GM20000 (cell line): ENCODE results near the gene ZNF648.
"Not testable (repeated sequence)": the region's sequence is repeated elsewhere in the genome, so short reads cannot be mapped to it uniquely, and the experiment has no call there.

Source experiments
- DNase-seq: peaks from one replicate; pipeline ENCODE4 v3.0.0; 2012; ENCODE audit warnings: low spot score
- CTCF ChIP-seq: IDR thresholded peaks from 2 replicates; pipeline ENCODE4 v1.5.1; 2012; ENCODE audit warnings: mild to moderate bottlenecking, control low read depth; ENCODE audit errors: extremely low read depth, missing control alignments

The ZNF648 gene

GRCh38 chr1:182095946-182096345, 34.4 kb upstream of the ZNF648 start:
- no peak for TF ChIP-seq CTCF
- no peak for DNase-seq

- not testable (repeated sequence) for DNase-seq
Measured at GRCh38 chr1:182094514-182095005, 33.0 kb upstream of the ZNF648 start.

- TF ChIP-seq CTCF: no peak
- DNase-seq: no peak
Measured at GRCh38 chr1:182093781-182094180, 32.3 kb upstream of the ZNF648 start.

GRCh38 chr1:182092336-182092735, 30.8 kb upstream of the ZNF648 start:
- DNase-seq: no peak
- no peak for TF ChIP-seq CTCF

GRCh38 chr1:182091083-182091482, 29.6 kb upstream of the ZNF648 start:
- TF ChIP-seq CTCF: no peak
- DNase-seq: no peak

GRCh38 chr1:182087719-182088350, 26.3 kb upstream of the ZNF648 start:
- DNase-seq: no peak
- no peak for TF ChIP-seq CTCF

- TF ChIP-seq CTCF: no peak
Measured at GRCh38 chr1:182087304-182087703, 25.8 kb upstream of the ZNF648 start.

GRCh38 chr1:182086620-182087019, 25.1 kb upstream of the ZNF648 start:
- no peak for DNase-seq
- no peak for TF ChIP-seq CTCF

More at GRCh38 chr1:182087304-182087703, 25.8 kb upstream of the ZNF648 start:
- no peak for DNase-seq
